ENCODE measurements around the gene PDE4A. TPM values are rescaled to one million over a fixed set of nuclear protein-coding genes. Genes with fewer than 3 reads are reported as not detected.

The PDE4A gene
- total and polyA plus RNA-seq, 2 of the 8 experiments (the other 6 are each of a cell fraction or from before 2014, with no cell fraction given), result 2.0 to 4.4 TPM

DNA sequence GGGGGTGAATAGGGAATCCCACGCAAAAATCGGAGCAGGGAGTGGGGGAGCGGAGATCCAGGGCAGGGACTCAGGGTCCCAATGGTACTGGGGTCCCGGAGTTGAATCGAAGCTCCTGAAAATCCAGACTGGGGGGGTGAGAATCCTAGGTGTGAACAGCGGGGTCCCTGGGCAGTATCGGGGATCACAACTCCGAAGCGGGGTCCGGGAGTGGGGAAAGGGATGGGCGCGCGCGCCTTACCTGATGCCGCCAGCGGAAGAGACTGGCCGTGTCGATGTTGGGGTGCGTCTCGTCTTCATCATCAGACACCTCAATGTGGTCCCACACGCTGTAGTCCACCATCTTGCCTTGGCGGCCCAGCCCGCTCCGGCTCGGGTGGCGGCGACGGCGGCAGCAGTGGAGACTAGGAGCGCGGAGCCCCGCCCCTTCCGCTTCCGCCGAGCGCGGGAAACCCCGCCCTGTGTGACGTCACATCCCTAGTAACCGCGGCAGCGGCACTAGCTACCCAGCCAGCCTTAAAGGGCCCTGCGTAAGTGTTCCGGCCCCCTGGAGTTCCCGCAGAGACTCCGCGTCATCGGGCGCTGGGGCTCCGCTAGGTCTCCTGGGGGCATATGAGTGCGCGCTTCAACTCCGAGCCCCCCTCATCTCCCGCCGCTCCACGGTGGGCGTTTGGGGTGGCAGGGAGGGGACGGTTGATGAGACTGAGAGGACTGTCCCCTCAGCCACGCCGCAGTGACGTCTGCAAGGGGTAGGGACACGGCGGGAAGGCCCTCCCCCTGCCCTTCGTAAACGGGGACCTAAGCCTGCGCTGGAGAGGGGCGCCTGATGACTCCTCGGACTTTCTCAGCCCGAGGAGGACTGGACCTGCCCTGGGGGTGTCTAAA is 17.0 kb upstream of the PDE4A start, which contains the start of gene CDC37 (continued):
- TF ChIP-seq ZNF274 (IDR thresholded peaks at IDR 0.05; ENCODE audit: borderline replicate concordance, extremely low read depth, low read length) (no peak), TEAD4 (IDR thresholded peaks at IDR 0.05; ENCODE audit: low read depth, low read length) (no peak), NRF1 (IDR thresholded peaks at IDR 0.05; ENCODE audit: low read depth, low read length) (no peak), KDM5A (IDR thresholded peaks at IDR 0.05; ENCODE audit: low read length) (peak; percentile 48; the same call in 1 of the 2 replicates), GTF2F1 (IDR thresholded peaks at IDR 0.05; ENCODE audit: borderline replicate concordance, low read depth, low read length) (no peak), POU5F1 (IDR thresholded peaks at IDR 0.05; ENCODE audit: low read depth, low read length) (no peak), EP300 (IDR thresholded peaks at IDR 0.05; ENCODE audit: borderline replicate concordance in 1 of 2, low read depth in 2 of 2, low read length in 2 of 2) (no peak), EZH2 (IDR thresholded peaks at IDR 0.05; ENCODE audit: low read depth, low read length, severe bottlenecking) (no peak), POLR2AphosphoS5 (IDR thresholded peaks at IDR 0.05; ENCODE audit: low read depth, low read length) (peak; percentile 91; the same call in 1 of the 2 replicates), KDM1A (IDR thresholded peaks at IDR 0.05; ENCODE audit: borderline replicate concordance, low read length) (no peak), SIRT6 (IDR thresholded peaks at IDR 0.05; ENCODE audit: low read length) (no peak), ASH2L (IDR thresholded peaks at IDR 0.05; ENCODE audit: low read length) (peak; percentile 55), SP2 (IDR thresholded peaks at IDR 0.05; ENCODE audit: low read length) (no peak), SIX5 (IDR thresholded peaks at IDR 0.05; ENCODE audit: low read depth, low read length) (0 out of 2 replicates have a peak, but pooled peaks have one; percentile 9), POLR2A (IDR thresholded peaks at IDR 0.05; ENCODE audit: control extremely low read depth in 1 of 2, low read depth in 2 of 2, low read length in 2 of 2) (peak in 1 of 2 experiments; percentile 95; a peak in 2 of 3 replicates), TAF7 (optimal IDR thresholded peaks at IDR 0.05; ENCODE audit: borderline replicate concordance, low read depth, low read length) (peak; percentile 57), JUN (IDR thresholded peaks at IDR 0.05; ENCODE audit: low read depth, low read length) (no peak), BACH1 (IDR thresholded peaks at IDR 0.05; ENCODE audit: low read length) (no peak), TCF12 (IDR thresholded peaks at IDR 0.05; ENCODE audit: low read depth, low read length) (no peak), KDM4A (IDR thresholded peaks at IDR 0.05; ENCODE audit: low read depth, low read length, severe bottlenecking) (peak; percentile 72)
- TF ChIP-seq, protein P1, sequence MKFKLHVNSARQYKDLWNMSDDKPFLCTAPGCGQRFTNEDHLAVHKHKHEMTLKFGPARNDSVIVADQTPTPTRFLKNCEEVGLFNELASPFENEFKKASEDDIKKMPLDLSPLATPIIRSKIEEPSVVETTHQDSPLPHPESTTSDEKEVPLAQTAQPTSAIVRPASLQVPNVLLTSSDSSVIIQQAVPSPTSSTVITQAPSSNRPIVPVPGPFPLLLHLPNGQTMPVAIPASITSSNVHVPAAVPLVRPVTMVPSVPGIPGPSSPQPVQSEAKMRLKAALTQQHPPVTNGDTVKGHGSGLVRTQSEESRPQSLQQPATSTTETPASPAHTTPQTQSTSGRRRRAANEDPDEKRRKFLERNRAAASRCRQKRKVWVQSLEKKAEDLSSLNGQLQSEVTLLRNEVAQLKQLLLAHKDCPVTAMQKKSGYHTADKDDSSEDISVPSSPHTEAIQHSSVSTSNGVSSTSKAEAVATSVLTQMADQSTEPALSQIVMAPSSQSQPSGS (IDR thresholded peaks at IDR 0.05; ENCODE audit: low read length), result no peak
- TF ChIP-seq, protein P2, sequence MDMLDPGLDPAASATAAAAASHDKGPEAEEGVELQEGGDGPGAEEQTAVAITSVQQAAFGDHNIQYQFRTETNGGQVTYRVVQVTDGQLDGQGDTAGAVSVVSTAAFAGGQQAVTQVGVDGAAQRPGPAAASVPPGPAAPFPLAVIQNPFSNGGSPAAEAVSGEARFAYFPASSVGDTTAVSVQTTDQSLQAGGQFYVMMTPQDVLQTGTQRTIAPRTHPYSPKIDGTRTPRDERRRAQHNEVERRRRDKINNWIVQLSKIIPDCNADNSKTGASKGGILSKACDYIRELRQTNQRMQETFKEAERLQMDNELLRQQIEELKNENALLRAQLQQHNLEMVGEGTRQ (IDR thresholded peaks at IDR 0.05; ENCODE audit: low read length), result no peak

Measured in H1 (cell line).